G401.6 (cell line): Measurements from ENCODE around the gene ROR2.

Source experiments
- FAIRE-seq: peaks from 2 replicates; lab custom pipeline; 2012; peaks lifted over from hg19 to GRCh38; lab: Jason Lieb, UNC

Gene ROR2

GRCh38 chr9:91736898-91737601, 213.0 kb downstream of the ROR2 start:
- no peak for FAIRE-seq

DNA sequence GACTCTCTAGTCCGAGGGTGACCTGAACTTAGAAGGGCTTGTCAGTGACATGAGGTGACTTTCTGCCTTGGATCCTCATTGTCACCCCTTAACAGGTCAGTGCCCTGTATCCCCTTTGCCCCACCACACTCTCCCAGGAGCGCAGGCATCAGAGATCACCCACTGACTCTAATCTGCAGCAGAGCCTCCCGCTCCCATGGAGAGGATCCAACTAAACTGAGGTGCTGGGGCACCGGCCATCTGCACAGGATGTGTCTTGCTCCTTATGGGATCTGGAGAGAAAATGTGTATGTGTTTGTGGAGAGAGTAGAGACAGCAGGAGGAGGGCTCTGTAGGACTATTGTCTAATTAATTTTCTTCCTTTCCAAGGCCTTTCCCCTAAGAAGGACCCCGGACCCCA, 213.7 kb downstream of the ROR2 start:
- FAIRE-seq, result no peak

GRCh38 chr9:91735049-91735448, 215.0 kb downstream of the ROR2 start:
- no peak for FAIRE-seq

DNA sequence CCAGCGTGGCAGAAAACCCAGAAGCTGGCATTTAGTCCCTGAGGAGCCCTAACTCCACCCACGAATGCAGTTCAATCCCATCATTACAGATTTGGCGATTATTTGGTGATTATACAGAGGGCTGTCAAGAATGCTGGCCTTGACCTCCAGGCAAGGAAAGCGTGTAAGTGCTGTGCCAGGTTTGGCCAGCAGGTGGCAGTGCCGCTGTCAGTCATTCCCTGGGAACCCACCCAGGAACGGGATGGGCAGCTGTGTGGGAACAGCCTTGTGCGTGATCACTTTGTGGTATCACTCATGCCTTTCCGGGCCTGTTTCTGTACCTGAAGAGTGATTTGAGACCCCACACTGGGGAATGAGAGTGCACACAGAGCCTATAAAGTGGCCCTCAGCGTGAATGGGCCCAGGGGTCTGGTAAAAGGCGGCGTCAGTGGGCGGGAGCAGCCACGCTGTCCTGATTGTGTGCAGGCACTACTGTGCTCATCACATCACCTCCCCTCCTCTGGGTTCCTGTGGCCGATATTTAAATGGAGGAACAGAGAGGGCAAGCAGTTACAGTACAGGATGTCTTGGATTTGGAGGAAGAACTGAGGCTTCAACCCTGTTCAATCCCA, 215.6 kb downstream of the ROR2 start:
- FAIRE-seq, result no peak

DNA sequence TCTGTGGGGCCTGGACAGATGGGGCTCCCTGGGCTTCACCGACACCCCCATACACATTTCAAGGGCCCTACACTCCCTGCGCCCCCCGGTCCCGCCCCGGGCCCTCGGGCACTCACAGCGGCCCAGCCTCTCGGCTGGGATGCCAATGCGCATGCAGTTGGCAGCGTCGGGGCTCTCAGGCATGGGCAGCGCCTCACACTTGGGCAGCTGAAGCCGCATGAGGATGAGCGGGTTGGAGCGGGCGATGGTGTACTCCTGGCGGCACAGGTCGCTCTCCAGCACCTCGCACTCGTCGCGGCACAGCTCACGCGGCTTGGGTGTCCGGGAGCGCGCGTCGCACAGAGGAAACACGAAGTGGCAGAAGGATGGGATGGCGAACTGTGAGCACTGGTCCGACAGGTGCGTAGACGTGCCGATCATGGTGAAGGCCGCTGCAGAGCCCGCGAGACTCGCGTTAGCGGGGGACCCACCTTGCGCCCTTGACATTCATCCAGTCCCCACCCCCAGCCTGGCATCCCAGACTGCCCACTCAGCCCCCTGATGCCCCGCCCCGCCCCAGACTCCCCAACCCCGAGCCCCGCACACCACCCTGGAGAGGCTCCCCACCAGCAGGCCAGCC, 216.9 kb downstream of the ROR2 start:
- no peak for FAIRE-seq

GRCh38 chr9:91732187-91733005, 217.6 kb downstream of the ROR2 start:
- FAIRE-seq, result no peak

- no peak for FAIRE-seq
Measured at GRCh38 chr9:91730806-91731205, 219.2 kb downstream of the ROR2 start.

- no peak for FAIRE-seq
Measured at GRCh38 chr9:91729558-91729842, 220.5 kb downstream of the ROR2 start.

DNA sequence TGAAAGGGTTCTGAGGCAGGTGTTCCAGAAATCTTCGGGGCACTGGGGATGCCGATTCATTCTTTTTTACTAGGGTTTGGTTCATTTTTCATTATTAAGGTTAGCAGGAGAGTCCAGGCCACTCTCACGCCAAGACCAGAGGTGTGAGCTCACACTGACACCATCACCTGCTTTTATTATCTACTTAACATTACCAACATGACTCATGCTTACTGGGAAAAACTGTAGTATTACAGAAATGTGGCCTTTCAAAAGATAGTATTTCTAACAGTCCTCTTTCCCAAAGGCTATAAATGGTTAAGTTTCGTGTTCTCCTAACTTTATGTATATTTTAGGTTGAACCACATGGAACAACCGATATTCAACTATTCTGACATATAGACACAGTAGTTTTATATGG, 222.1 kb downstream of the ROR2 start:
- FAIRE-seq, result no peak

DNA sequence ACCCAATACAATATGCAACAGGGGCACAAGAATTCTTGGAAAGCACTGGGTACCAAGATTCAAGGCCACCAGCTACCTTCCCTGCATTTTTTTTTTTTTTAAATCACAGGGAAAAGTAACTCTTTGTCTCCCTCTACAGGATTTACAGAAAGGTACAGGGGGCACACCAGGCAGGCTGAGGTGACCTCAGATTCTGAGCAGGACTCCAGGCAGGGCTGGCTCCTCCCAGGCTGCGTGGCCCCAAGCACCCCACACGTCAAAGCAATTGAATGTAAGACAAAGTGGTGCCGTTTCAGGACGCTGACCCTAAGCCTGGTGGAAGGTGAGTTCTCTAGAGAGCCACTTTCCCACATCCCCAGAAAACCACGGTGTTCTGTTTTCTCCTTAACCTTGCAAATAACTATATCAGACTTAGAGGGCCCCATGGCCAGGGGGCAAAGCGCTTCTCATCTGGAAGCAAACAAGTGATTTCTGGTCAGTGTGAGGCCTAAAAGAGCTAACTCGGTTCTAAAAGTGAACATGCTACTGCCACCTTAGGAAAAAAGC, 222.6 kb downstream of the ROR2 start:
- FAIRE-seq, result no peak

- no peak for FAIRE-seq
Measured at GRCh38 chr9:91726406-91727100, 223.5 kb downstream of the ROR2 start.

GRCh38 chr9:91725651-91726050, 224.4 kb downstream of the ROR2 start:
- FAIRE-seq, result no peak

- FAIRE-seq, result no peak
Measured at GRCh38 chr9:91724609-91725505, 225.2 kb downstream of the ROR2 start.

- no peak for FAIRE-seq
Measured at GRCh38 chr9:91724068-91724440, 226.0 kb downstream of the ROR2 start.

GRCh38 chr9:91723420-91724067, 226.5 kb downstream of the ROR2 start:
- FAIRE-seq, result no peak

DNA sequence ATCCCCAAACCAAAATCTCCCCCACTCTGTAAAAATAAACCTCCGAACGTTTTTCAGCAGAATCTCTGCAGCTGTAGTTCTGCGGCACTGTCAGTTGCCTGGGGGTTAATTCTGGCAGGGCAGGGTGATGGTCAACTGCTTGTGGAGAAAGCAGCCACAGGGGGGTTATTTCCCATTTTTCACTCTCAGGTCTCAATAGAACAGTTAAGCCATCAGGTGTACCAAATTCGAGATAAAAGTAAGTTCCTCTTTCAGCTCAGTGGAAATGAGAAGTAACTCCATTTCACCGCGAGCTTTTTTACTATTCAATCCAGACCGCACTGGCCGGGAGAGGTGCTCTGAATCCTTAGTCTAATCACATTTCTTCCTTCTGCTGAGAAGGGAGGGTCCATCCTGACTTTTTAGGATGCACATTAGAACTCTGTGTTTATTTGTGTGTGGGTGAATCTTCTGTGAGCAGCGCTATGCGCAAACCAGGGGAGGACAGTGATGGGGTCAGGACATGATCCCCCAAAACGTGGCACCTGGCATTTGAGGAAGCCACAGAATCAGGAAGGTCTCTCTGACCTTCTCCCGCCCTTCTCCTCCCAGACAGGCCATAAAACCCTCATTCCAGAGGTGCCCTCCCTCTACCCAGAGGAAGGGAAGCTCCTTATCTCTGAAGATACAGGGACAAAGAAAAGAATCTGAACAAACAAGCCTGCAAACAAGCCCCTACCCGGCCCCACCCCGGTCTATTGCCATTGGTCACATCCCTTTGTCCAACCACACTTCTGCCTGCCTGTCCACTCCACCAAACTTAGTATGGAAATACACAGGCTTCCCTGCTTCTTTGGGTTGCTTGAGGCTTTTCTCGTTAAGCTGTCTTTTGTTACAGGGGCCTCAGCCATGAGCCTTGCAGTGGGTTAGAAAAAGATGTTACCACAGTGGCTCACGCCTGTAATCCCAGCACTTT, 229.0 kb downstream of the ROR2 start:
- no peak for FAIRE-seq

GRCh38 chr9:91720313-91720712, 229.7 kb downstream of the ROR2 start:
- no peak for FAIRE-seq

DNA sequence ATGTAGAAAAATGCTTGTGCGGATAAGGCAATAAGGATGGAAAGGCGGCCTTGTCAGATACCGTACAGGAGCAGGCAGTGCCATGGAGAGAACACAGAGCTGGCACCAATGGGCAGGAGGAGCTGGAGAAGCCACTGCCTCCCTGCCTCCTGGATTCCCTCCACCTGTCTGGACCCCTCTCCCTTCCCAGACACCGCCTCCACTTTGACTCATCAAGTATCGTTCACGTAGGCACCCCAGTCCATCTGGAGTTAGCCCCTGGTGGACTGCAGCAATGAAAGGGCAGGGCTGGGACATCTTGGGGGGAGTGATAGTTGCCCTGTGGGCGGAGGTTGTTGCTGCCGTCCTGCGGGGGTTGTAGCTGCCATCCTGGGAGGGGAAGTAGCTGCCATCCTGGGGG, 232.0 kb downstream of the ROR2 start:
- FAIRE-seq, result no peak

DNA sequence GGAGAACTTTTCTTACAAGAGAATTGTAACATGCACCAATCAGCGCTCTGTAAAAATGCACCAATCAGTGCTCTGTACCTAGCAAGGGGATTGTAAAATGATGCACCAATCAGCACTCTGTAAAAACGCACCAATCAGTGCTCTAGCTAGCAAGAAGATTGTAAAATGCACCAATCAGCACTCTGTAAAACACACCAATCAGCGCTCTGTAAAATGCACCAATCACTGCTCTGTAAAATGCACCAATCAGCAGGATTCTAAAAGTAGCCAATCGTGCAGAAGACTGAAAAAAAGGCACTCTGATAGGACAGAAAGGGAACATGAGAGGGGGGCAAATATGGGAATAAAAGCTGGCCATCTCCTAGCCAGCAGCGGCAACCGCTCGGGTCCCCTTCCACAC, 233.2 kb downstream of the ROR2 start:
- FAIRE-seq, result no peak

GRCh38 chr9:91716239-91716638, 233.8 kb downstream of the ROR2 start:
- FAIRE-seq, result no peak
